ENCODE measurements around the gene ENGASE. TPM values are rescaled to one million over a fixed set of nuclear protein-coding genes. Genes with fewer than 3 reads are reported as not detected.

ENGASE gene
- polyA plus RNA-seq, 1 of the 3 experiments (the other 2 are of a cell fraction): 30.1 TPM

- WGBS (ENCODE audit: low lambda C conversion rate): 91% methylated on average over 26 of the region's 26 CpGs
- H3K79me2 ChIP-seq (ENCODE audit: insufficient read depth): no peaks in the 10 kb centered on the region
- DNase-seq: no peak
- H4K20me1 ChIP-seq (ENCODE audit: insufficient read depth): no peaks in the 10 kb centered on the region
- H3F3A ChIP-seq (replicated peaks; ENCODE audit: insufficient read depth): no peaks in the 10 kb centered on the region
- no peaks in the 10 kb centered on the region for H3K36me3 ChIP-seq (replicated peaks in 1 of 2; ENCODE audit: control insufficient read depth in 1 of 2, insufficient read depth in 2 of 2, low read length in 1 of 2)
- H3K4me1 ChIP-seq (ENCODE audit: control insufficient read depth in 1 of 2, insufficient read depth in 2 of 2, low read depth in 1 of 2, low read length in 1 of 2): peaks cover 21 to 37% of the 10 kb centered on the region in 2 experiments
- H3K27me3 ChIP-seq (ENCODE audit: insufficient read depth): no peaks in the 10 kb centered on the region
- no peak overlapping the region for H2AFZ ChIP-seq (ENCODE audit: low read depth)
- no peak for TF ChIP-seq ELF1 (IDR thresholded peaks at IDR 0.05)
- TF ChIP-seq NRF1 (IDR thresholded peaks at IDR 0.05; ENCODE audit: low read depth, low read length): no peak
- TF ChIP-seq RCOR1 (IDR thresholded peaks at IDR 0.05; ENCODE audit: low read length): no peak
- no peak for TF ChIP-seq RXRA (IDR thresholded peaks at IDR 0.05; ENCODE audit: borderline replicate concordance, low read depth)
- TF ChIP-seq CTCF (IDR thresholded peaks at IDR 0.05): no peak
- TF ChIP-seq EZH2phosphoT487 (IDR thresholded peaks at IDR 0.05; ENCODE audit: borderline replicate concordance, low read depth): no peak
- TF ChIP-seq EP300 (IDR thresholded peaks at IDR 0.05; ENCODE audit: borderline replicate concordance in 1 of 2, low read depth in 1 of 2, low read length in 1 of 2): no peak
- TF ChIP-seq TEAD4 (IDR thresholded peaks at IDR 0.05; ENCODE audit: borderline replicate concordance, insufficient read depth): no peak
- no peak for TF ChIP-seq USF1 (IDR thresholded peaks at IDR 0.05; ENCODE audit: borderline replicate concordance, low read depth)
- no peak for TF ChIP-seq TAF1 (IDR thresholded peaks at IDR 0.05; ENCODE audit: borderline replicate concordance, low read depth, low read length)
- no peak for TF ChIP-seq CHD2 (IDR thresholded peaks at IDR 0.05; ENCODE audit: low read length, partially characterized antibody)
- no peak for TF ChIP-seq MEF2A (IDR thresholded peaks at IDR 0.05; ENCODE audit: borderline replicate concordance, low read depth)
- H3K9me2 ChIP-seq: no peaks in the 10 kb centered on the region
- no peak overlapping the region for H3K9ac ChIP-seq
- ChIA-PET POLR2A (no interaction called here), CTCF (interaction anchor here (0.6 to 22.0 kb wide), 15 partner anchors 7 to 360 kb away, joined by 3 to 405 read pairs (median 5); partner anchors contain the start of gene ENGASE)
- no peak overlapping the region for H3K4me3 ChIP-seq (ENCODE audit: low read depth in 2 of 2, low read length in 1 of 2)
- no peak overlapping the region for H3K27ac ChIP-seq (ENCODE audit: low read depth in 2 of 2, low read length in 1 of 2)
- no peaks in the 10 kb centered on the region for H3K9me3 ChIP-seq
- H3K4me2 ChIP-seq: no peak overlapping the region
These were observed 42.4 kb upstream of the ENGASE start for GRCh38 chr17:79031996-79032875.

GRCh38 chr17:79033046-79033616 lies 41.5 kb upstream of the ENGASE start:
- H3K79me2 ChIP-seq (ENCODE audit: insufficient read depth): no peaks in the 10 kb centered on the region
- no peak for DNase-seq
- H3K9me3 ChIP-seq: no peaks in the 10 kb centered on the region
- no peaks in the 10 kb centered on the region for H3K36me3 ChIP-seq (replicated peaks in 1 of 2; ENCODE audit: control insufficient read depth in 1 of 2, insufficient read depth in 2 of 2, low read length in 1 of 2)
- CTCF ChIA-PET: interaction anchor here (0.6 to 22.0 kb wide), 16 partner anchors 6 to 359 kb away, joined by 3 to 405 read pairs (median 6); partner anchors contain the start of gene ENGASE
- 94% methylated on average over 9 of the region's 9 CpGs for whole genome bisulfite sequencing (ENCODE audit: low lambda C conversion rate)
- H3K27me3 ChIP-seq (ENCODE audit: insufficient read depth): no peaks in the 10 kb centered on the region
- H3K4me1 ChIP-seq (ENCODE audit: control insufficient read depth in 1 of 2, insufficient read depth in 2 of 2, low read depth in 1 of 2, low read length in 1 of 2): peaks cover 12 to 28% of the 10 kb centered on the region in 2 experiments; a peak in 3 of 4 replicates
- H3K4me3 ChIP-seq (ENCODE audit: low read depth in 2 of 2, low read length in 1 of 2): no peak overlapping the region
- POLR2A ChIA-PET: no interaction called here
- H3K9me2 ChIP-seq: no peaks in the 10 kb centered on the region
- H2AFZ ChIP-seq (ENCODE audit: low read depth): no peak overlapping the region
- H3F3A ChIP-seq (replicated peaks; ENCODE audit: insufficient read depth): peaks cover under 1% of the 10 kb centered on the region
- no peaks in the 10 kb centered on the region for H4K20me1 ChIP-seq (ENCODE audit: insufficient read depth)
- no peak for TF ChIP-seq ZBTB33 (IDR thresholded peaks at IDR 0.05; ENCODE audit: borderline replicate concordance, low read depth)
- no peak overlapping the region for H3K9ac ChIP-seq
- H3K4me2 ChIP-seq: no peak overlapping the region
- no peak overlapping the region for H3K27ac ChIP-seq (ENCODE audit: low read depth in 2 of 2, low read length in 1 of 2)
